EL (cell line): Measurements from ENCODE around the gene ANKS1A.

ENCODE experiments used
- DNase-seq: peaks from one replicate; pipeline ENCODE4 v3.0.0-alpha.2; 2016

ANKS1A gene

GRCh38 chr6:35058865-35059522 lies 169.9 kb downstream of the ANKS1A start:
- no peak for DNase-seq

- DNase-seq, result no peak
Measured at GRCh38 chr6:35059596-35060345, 170.7 kb downstream of the ANKS1A start.

DNA sequence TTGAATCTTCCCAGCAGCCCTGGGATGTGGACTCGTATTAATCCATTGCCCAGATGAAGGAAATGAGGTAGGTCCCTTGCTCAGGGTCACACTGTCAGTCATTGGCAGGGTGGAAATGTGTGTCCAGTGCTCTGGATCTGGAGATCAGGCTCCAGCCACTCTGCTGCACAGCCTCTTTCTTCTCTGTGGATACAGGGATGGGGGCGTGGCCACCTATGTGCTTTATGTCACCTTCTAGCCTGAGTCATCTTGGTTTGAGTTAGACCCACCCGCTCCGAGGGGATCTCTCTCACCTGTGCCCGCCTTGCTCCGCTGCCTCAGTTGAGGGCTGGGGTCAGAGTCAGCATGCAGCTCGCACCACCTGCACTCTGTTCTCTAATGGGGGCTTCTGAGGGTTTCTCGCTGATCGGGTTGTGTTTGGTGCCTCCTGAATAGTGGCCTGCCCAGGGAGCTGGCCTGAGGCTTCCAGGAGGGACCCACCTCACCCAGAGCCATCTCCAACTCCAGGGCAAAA lies 172.1 kb downstream of the ANKS1A start:
- no peak for DNase-seq

DNA sequence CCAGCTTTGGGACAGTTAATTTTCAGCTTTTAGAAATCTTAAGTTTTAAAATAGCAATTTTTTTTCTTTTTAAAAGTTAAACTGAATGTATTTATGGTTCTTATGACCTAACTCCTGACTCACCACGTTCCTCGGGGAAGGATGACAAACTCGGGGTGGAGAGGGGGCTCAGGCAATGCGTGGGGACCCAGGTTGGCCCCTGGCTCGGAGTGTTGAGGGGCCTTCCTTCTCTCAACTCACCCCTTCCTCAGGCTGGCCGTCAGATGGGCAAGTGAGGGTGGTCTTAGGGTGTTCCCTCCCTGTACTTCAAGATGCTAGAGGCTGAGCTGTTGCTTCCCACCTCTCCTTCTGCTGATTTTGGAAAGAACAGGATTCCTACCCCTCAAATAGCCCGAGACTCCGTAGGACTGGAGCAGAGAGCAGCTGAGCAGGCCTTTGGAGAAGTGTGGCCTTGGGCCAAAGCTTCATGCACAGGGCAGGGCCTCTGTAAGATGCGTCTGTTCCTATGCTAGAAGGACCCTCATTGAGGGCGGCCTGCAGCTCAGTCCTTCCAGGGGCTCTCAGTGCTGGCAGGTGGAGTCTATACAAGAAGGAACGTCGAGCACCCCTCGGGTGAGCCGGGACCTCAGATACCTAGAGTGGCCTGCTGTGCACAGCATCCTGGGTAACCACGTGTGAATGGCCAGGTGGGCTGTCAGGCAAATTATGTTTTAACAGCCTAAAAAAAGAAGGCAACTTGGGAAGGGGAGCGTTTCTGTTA lies 172.8 kb downstream of the ANKS1A start:
- DNase-seq, result no peak

DNA sequence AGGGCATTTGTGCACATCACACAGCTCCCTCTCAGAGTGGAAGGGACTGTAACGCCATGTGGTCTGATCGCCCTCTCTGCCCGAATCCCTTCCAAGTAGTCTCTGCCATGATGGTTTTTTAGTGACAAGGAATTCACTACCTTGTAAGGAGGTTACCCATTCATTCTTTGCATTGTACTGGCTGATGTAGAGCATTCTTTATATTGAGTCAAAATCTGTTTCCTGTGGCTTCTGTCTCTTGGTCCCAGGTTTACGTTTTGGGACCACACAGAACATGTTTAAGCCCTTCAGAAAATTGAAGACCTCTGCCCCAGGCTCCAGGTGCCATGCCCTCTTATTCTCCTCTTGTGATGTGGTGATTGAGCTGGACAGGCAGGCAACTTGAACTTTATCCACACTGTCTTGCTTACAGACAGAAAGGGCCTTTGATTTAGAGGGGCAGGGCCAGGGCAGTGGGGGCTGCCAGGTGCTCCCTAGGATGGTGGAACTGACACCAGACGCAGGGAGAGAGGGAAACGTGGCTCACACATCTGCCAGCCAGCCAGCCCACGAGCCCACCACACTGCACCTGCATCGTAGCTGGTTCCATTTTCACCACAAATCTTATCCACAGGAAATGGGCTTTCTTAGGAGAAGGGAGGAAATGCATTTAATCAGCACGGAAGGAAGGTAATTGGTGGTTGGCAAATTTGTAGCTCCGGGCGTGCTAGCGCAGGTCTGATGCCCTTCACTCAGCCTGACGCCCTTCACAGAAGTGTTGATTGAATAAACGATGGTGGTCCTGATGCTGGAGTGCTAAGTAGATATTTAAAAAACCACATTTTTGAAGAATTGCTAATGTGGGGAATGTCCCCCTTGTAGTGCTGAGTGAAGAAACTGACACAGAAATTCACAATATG lies 173.9 kb downstream of the ANKS1A start:
- no peak for DNase-seq

- DNase-seq, result no peak
Measured at GRCh38 chr6:35063701-35064280, 174.7 kb downstream of the ANKS1A start.

DNA sequence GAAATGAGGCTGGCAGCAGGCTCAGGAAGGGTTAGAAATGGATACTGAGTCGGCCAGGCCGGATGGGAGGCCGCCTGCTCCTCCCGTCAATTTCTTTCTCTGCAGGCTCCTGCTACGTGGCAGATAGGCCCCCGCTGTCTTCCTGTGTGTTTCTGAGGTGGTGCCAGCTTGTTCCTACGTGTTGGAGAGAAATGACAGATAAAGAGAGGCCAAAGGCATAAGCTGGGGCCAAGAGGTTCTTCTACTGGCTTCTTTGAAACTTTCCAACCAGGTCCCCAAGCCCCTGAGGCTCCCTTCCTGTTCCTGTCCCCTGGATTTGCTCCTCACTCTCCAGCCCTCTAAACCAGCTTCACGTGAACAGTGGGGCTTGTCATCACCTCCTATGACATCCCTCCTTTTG lies 175.2 kb downstream of the ANKS1A start:
- DNase-seq, result no peak

- DNase-seq, result no peak
Measured at GRCh38 chr6:35064757-35065440, 175.8 kb downstream of the ANKS1A start.

DNA sequence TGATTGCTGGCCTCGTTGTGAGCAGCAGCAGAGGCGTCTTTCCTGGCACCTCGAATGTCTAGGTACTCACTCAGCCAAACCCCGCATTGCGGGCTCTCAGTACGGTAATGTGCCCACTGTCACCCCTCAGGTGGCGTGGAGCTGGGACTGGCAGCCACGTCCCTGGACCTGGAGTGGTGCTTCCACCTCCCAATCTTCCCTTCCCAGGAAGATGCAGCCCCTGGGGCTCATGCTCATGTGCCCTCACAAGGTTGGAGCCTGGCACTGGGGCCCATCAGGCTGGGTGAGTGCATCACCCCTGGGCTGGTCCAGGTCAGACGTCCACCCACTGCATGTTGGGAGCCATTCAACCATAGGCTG lies 176.4 kb downstream of the ANKS1A start:
- DNase-seq, result no peak

GRCh38 chr6:35065870-35066269 lies 176.8 kb downstream of the ANKS1A start:
- no peak for DNase-seq

DNA sequence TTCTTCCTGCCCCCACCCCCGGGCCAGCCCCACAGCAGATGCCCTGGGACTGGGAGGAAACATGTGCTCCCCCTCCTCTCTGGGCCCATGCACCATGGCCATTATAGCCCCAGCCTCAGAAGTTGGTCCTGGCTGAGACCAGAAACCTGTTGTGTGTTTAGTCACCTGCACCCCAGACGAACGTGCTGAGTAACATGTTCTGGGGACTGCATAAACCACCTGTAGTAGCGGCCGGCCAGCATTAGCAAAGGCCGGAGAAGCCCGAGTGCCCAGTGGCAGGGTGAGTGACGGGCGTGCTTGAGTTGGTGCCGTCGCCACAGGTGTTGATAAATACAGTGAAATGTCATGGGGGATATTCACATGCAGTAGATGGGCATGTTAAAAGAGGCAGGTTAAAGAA lies 178.2 kb downstream of the ANKS1A start:
- no peak for DNase-seq

GRCh38 chr6:35068206-35068605 lies 179.2 kb downstream of the ANKS1A start:
- no peak for DNase-seq

- DNase-seq, result no peak
Measured at GRCh38 chr6:35068644-35069043, 179.6 kb downstream of the ANKS1A start.

DNA sequence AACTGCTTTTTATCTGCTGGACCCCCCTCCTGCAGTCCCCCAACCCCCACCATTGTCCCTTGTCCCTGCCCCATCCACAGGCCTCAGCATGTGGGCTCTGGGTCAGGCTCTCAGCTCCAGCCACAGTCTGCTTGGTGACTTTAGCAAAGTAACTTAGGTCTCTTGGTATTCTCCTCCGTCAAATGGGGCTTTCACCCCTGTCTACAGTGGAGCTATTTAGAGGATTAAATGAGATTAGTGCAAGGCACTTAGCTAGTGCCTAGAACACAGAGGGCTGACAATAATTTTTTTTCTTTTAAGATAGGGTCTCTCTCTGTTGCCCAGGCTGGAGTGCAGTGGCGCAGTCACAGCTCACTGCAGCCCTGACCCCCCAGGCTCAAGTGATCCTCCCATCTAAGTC lies 180.2 kb downstream of the ANKS1A start:
- no peak for DNase-seq

- DNase-seq, result no peak
Measured at GRCh38 chr6:35070111-35070510, 181.1 kb downstream of the ANKS1A start.

DNA sequence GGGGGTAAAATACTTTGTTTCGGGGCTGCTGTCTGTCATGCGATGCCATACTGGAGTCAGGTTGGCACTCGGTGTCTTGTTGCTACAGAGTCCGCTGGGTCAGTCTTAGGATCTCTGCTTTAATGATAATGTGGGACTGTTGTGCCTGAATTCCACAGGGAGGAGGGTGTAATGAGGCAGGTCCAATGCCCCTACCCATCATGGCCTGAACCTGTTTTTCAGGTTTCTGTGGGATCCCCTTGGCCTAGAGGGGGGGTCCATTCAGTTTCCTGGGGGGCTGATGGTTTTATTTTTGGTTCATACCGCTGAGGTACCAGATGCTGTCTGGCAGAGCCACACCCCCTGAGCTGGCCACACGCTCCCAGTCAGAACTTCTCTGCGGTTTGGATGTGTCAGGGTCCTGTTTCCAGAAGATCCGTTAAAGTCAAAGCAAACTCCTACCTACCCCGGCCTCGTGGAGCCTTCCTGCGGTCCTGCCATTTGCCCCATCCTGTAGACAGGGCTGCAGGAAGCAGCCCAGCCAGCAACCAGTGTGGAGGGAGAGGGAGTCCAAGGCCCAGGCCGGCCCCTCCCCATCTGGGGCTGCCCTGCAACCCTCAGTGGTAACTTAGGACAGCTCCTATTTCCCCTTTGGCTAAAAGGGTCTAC lies 182.4 kb downstream of the ANKS1A start:
- DNase-seq, result no peak

GRCh38 chr6:35072051-35072697 lies 183.1 kb downstream of the ANKS1A start:
- no peak for DNase-seq

DNA sequence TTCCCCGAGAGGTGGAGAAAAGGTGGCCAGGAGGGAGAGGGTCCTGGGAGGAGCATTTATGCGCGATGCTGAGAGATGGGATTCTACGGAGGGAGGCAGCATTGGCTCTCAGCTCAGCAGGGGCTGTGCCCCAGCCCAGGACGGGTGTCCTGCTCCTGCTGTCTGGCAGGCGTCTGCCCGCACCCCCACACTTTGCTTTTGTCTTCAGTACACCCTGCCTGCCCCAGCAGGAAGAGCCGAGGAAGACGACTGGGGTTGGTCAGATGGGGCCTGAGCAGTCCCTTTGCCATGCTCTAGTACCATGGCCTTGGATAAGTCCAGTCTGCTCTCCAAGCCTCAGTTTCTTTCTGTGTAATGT lies 183.6 kb downstream of the ANKS1A start:
- DNase-seq, result no peak

- no peak for DNase-seq
Measured at GRCh38 chr6:35073211-35073610, 184.2 kb downstream of the ANKS1A start.

DNA sequence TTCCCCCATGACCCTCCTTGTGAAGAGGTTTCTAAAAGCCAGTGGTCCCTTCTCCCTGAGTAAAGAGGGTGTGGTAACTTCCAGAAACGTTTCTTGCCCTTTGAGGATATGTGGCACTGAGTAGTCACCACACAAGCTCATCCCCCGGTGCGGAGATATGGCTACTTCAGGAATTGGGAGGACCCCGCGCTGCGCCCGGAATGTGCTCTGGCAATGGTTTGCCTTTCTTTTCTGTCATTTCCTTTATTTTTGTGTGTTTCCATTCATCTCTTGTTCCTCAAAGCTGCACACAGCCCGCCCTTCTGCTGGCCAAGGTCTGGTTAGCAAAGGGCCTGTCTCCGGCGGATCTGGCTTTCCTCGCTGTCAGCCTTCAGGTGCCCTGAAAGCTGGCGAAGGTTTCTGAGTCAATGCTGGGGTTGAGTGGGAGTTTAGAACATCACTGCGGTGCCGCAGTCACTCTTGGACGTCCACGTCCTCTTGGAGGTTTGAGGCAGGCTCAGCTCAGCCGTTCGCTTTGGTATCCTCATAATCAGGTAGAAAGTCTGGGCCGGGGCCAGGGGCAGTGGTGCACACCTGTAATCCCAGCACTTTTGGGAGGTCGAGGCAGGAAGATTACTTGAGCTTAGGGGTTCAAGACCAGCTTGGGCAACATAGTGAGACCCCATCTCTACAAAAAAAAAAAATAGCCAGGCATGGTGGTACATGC lies 184.9 kb downstream of the ANKS1A start:
- no peak for DNase-seq
